ENCODE data around the gene UGGT2. TPM values are rescaled to one million over a fixed set of nuclear protein-coding genes. Genes with fewer than 3 reads are reported as not detected.

Gene UGGT2
- total RNA-seq, 1 experiment from 2014 or later: 34.5 TPM

DNA sequence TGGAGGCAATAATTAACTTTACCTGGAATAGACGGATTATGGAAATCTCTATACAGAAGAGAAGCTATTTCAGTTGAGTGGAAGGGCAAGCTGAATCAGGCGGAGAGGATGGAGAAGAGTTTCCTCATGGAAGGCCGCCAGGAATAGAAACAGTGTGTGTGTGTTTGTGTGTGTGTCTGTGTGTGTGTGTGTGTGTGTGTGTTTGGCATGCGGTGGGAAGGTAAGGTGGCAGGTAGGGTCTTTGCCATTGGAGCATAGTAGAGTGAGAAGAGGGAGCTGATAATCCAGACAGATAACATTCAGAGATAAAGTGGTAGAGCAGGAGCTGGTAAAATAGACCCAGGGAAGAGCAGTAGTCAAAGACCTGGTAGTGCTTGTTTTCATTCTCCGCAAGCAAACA is 27.5 kb upstream of the UGGT2 start:
- Histone ChIP-seq H3K9ac (ENCODE audit: extremely low read depth, insufficient read length, low read length) (no peak overlapping the region), H2BK120ac (ENCODE audit: low read depth, low read length, poor library complexity, severe bottlenecking) (no peak overlapping the region), H3K9me3 (ENCODE audit: control insufficient read depth, low read depth, low read length) (no peaks in the 10 kb centered on the region), H4K20me1 (ENCODE audit: control insufficient read depth, insufficient read depth, insufficient read length) (no peaks in the 10 kb centered on the region), H4K91ac (ENCODE audit: insufficient read length, low read depth, low read length) (no peak overlapping the region), H3K23ac (ENCODE audit: insufficient read length, low read depth, low read length) (no peak overlapping the region), H3K4me1 (ENCODE audit: insufficient read depth, low read length) (no peaks in the 10 kb centered on the region; the same call in 1 of the 2 replicates), H4K8ac (replicated peaks; ENCODE audit: insufficient read length, low read depth, low read length) (no peak overlapping the region), H3K79me1 (ENCODE audit: insufficient read depth, low read depth, low read length, poor library complexity, severe bottlenecking) (no peaks in the 10 kb centered on the region), H3K14ac (ENCODE audit: insufficient read depth, low read length) (no peak overlapping the region), H3K4me2 (ENCODE audit: insufficient read depth, insufficient read length, low read length) (no peak overlapping the region), H3K4ac (ENCODE audit: low read depth, low read length) (no peak overlapping the region), H3K79me2 (ENCODE audit: insufficient read depth, low read length) (no peaks in the 10 kb centered on the region), H4K5ac (ENCODE audit: insufficient read length, low read depth, low read length) (no peak overlapping the region), H3K56ac (ENCODE audit: insufficient read length, low read depth, low read length) (no peak overlapping the region), H2BK5ac (ENCODE audit: insufficient read length, low read length) (no peak overlapping the region), H2BK20ac (ENCODE audit: low read depth, low read length, poor library complexity, severe bottlenecking) (no peak overlapping the region), H2BK15ac (ENCODE audit: low read depth, low read length) (no peak overlapping the region), H3K18ac (ENCODE audit: insufficient read length, low read depth, low read length) (no peak overlapping the region), H3K27ac (ENCODE audit: insufficient read length, low read depth, low read length) (no peak overlapping the region), H2AFZ (ENCODE audit: low read length) (no peak overlapping the region), H2AK5ac (ENCODE audit: insufficient read length, low read length) (no peak overlapping the region), H3K27me3 (ENCODE audit: insufficient read depth, low read length) (no peaks in the 10 kb centered on the region), H3K23me2 (ENCODE audit: insufficient read length, low read depth, low read length, poor library complexity, severe bottlenecking) (no peaks in the 10 kb centered on the region), H2BK12ac (ENCODE audit: insufficient read length, low read depth, low read length) (no peak overlapping the region), H3T11ph (ENCODE audit: low read length) (no peak overlapping the region)
- DNase-seq: no peak
- no CpG with 5 or more reads among the region's 5 CpGs for WGBS (ENCODE audit: extremely low coverage, insufficient read length, low lambda C conversion rate)
- no peaks in the 10 kb centered on the region for H3K9me3 Mint-ChIP-seq
- peaks cover 8 to 12% of the 10 kb centered on the region in 2 experiments for H3K4me1 Mint-ChIP-seq
- H3K36me3 Mint-ChIP-seq (ENCODE audit: insufficient read depth in 1 of 3, low read depth in 3 of 3): no peaks in the 10 kb centered on the region
- H3K27ac Mint-ChIP-seq: no peak overlapping the region
- TF ChIP-seq, protein P1, sequence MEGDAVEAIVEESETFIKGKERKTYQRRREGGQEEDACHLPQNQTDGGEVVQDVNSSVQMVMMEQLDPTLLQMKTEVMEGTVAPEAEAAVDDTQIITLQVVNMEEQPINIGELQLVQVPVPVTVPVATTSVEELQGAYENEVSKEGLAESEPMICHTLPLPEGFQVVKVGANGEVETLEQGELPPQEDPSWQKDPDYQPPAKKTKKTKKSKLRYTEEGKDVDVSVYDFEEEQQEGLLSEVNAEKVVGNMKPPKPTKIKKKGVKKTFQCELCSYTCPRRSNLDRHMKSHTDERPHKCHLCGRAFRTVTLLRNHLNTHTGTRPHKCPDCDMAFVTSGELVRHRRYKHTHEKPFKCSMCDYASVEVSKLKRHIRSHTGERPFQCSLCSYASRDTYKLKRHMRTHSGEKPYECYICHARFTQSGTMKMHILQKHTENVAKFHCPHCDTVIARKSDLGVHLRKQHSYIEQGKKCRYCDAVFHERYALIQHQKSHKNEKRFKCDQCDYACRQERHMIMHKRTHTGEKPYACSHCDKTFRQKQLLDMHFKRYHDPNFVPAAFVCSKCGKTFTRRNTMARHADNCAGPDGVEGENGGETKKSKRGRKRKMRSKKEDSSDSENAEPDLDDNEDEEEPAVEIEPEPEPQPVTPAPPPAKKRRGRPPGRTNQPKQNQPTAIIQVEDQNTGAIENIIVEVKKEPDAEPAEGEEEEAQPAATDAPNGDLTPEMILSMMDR (conservative IDR thresholded peaks at IDR 0.05): no peak
- H3K4me3 Mint-ChIP-seq: no peak overlapping the region
- no peaks in the 10 kb centered on the region for H3K27me3 Mint-ChIP-seq (ENCODE audit: low read depth)
